WERI-Rb-1 (cell line): ENCODE measurements around the gene CD53.

Source experiments
- DNase-seq: peaks from one replicate; pipeline ENCODE4 v3.0.0-alpha.2; 2020
- H3K27ac ChIP-seq: fragments of 250-450 bp; sonication (Bioruptor Pico); 2 replicates; pipeline ENCODE4 v1.5.1; 2020; ENCODE audit warnings: mild to moderate bottlenecking, moderate library complexity
- H3K27me3 ChIP-seq: fragments of 250-450 bp; sonication (Bioruptor Pico); 2 replicates; pipeline ENCODE4 v1.5.1; 2021; ENCODE audit warnings: mild to moderate bottlenecking, low read depth, moderate library complexity; ENCODE audit not compliant: insufficient read depth, severe bottlenecking
- H3K36me3 ChIP-seq: fragments of 250-450 bp; sonication (Bioruptor Pico); 2 replicates; pipeline ENCODE4 v1.5.1; 2020; ENCODE audit warnings: mild to moderate bottlenecking, moderate library complexity
- H3K4me3 ChIP-seq: 2 replicates; pipeline ENCODE4 v1.5.1; 2011; ENCODE audit warnings: low read depth, mild to moderate bottlenecking, control low read depth, low read length
- H3K9me3 ChIP-seq: fragments of 250-450 bp; sonication (Bioruptor Pico); 2 replicates; pipeline ENCODE4 v1.5.1; 2021; ENCODE audit warnings: mild to moderate bottlenecking, moderate library complexity; ENCODE audit not compliant: severe bottlenecking
- CTCF ChIP-seq: IDR thresholded peaks from 2 replicates; pipeline ENCODE4 v1.5.1; 2011; ENCODE audit warnings: low read depth, mild to moderate bottlenecking, control low read depth, inconsistent platforms, low read length

Gene CD53

DNA sequence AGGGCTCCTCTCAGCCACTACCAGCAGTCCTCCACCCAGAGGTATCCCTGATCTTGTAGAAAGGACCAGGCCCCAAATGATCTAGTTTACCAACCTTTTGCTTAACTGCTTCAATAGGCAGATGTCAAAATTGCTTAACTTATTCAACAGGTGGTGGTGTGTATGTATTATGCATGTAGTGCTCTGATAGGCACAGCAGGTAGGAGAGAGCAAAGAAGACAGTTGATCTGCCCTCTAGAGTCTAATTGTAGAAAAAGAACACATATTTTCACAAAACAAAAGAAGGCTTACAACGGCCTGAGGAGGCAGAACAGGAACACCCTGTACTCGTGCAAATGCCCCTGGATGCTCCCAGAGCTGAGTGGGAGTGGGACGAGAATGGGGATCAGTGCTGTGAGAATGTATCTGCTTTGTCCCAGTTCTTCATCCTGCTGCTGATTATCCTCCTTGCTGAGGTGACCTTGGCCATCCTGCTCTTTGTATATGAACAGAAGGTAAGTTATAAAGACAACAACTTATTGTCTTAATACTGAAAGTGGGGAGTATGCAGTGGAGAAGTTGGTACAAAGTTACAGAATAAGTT is 21.1 kb downstream of the CD53 start:
- no peak for DNase-seq
- no peaks in the 10 kb centered on the region for H3K27me3 ChIP-seq
- H3K27ac ChIP-seq = no peak overlapping the region
- no peaks in the 10 kb centered on the region for H3K36me3 ChIP-seq
- H3K4me3 ChIP-seq = no peak overlapping the region
- H3K9me3 ChIP-seq = no peaks in the 10 kb centered on the region
- TF ChIP-seq CTCF = no peak

DNA sequence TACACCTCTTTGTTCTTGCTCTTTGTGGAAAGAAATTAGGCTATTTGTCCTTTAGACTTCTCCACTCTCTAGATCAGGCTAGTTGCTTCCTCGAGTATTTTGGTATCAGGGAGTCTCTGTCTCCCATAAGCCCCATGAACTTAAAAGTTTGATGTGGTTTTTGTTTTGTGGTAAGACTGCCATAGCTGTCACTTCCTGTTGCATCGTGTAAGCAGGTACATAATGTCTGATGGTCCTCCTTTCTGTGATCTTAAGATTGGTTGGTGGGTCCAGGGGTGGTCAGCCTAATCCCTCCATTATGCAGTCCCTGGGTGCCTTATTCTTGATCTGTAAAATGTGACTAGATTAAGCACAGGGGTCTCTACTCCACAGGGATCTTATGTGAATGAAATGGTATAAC is 23.1 kb downstream of the CD53 start:
- Histone ChIP-seq H3K36me3 (no peaks in the 10 kb centered on the region), H3K4me3 (no peak overlapping the region), H3K27me3 (no peaks in the 10 kb centered on the region), H3K9me3 (no peaks in the 10 kb centered on the region), H3K27ac (no peak overlapping the region)
- no peak for DNase-seq
- no peak for TF ChIP-seq CTCF

DNA sequence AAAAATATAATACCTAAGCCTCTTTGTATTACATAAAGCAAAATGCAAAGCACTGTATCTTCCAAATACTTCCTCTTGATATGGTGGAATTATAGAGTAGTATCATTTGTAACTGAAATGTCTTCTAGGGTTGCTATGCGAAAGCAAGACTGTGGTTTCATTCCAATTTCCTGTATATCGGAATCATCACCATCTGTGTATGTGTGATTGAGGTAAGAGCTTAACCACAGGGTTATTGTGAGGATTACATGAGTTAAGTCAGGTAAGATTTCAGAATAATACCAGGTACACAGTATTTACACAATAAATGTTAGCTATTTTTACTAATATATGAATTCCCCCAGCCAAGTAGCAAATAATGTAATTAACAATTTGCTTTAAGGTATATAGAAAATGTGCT is 24.7 kb downstream of the CD53 start:
- no peak for TF ChIP-seq CTCF
- Histone ChIP-seq H3K4me3 (no peak overlapping the region), H3K27me3 (no peaks in the 10 kb centered on the region), H3K9me3 (no peaks in the 10 kb centered on the region), H3K27ac (no peak overlapping the region), H3K36me3 (no peaks in the 10 kb centered on the region)
- DNase-seq = no peak

DNA sequence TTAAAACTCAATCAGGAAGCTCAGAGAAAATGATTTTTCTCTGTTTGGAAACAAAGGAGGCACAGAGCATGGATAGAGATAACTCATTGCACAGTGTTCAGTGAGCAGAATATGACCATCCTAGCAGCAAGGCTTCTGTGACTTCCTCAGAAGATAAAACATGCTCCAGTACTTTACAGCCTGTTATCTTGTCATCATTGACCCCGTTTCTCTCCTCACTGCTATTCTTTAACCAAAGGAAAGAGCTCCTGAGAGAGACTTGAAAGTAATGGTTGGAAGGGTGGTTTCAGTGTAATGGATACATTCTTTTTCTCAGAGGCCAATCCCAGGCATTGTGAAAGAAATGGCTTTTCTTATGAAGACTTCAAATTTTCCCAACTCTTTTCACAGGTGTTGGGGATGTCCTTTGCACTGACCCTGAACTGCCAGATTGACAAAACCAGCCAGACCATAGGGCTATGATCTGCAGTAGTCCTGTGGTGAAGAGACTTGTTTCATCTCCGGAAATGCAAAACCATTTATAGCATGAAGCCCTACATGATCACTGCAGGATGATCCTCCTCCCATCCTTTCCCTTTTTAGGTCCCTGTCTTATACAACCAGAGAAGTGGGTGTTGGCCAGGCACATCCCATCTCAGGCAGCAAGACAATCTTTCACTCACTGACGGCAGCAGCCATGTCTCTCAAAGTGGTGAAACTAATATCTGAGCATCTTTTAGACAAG is 25.9 kb downstream of the CD53 start:
- Histone ChIP-seq H3K9me3 (no peaks in the 10 kb centered on the region), H3K27ac (no peak overlapping the region), H3K4me3 (no peak overlapping the region), H3K36me3 (no peaks in the 10 kb centered on the region), H3K27me3 (no peaks in the 10 kb centered on the region)
- no peak for TF ChIP-seq CTCF
- DNase-seq = no peak

GRCh38 chr1:110899458-110899843 is 26.5 kb downstream of the CD53 start:
- TF ChIP-seq CTCF = no peak

More at GRCh38 chr1:110899458-110899843, 26.5 kb downstream of the CD53 start:
- DNase-seq = no peak
- Histone ChIP-seq H3K9me3 (no peaks in the 10 kb centered on the region), H3K36me3 (no peaks in the 10 kb centered on the region), H3K27ac (no peak overlapping the region), H3K27me3 (no peaks in the 10 kb centered on the region), H3K4me3 (no peak overlapping the region)
